Neuronal stem cell (in vitro differentiated cells): ENCODE measurements around the gene DUSP10.

Experiments
- DNase-seq: peaks from one replicate; pipeline ENCODE4 v3.0.0-alpha.2; 2013; ENCODE audit warnings: low spot score
- H2AFZ ChIP-seq: one replicate; pipeline ENCODE4 v1.6.1; 2013; ENCODE audit warnings: mild to moderate bottlenecking, low read length, inconsistent platforms
- H2AK5ac ChIP-seq: 2 replicates; pipeline ENCODE4 v1.6.1; 2013; ENCODE audit warnings: low read depth, mild to moderate bottlenecking, inconsistent platforms, low read length, moderate library complexity, mixed read lengths
- H2BK120ac ChIP-seq: 2 replicates; pipeline ENCODE4 v1.6.1; 2013; ENCODE audit warnings: low read depth, mild to moderate bottlenecking, inconsistent platforms, low read length, moderate library complexity, mixed read lengths
- H2BK12ac ChIP-seq: one replicate; pipeline ENCODE4 v1.6.1; 2013; ENCODE audit warnings: low read length, inconsistent platforms
- H2BK15ac ChIP-seq: 2 replicates; pipeline ENCODE4 v1.6.1; 2013; ENCODE audit warnings: mild to moderate bottlenecking, low read length, inconsistent platforms, mixed read lengths
- H2BK5ac ChIP-seq: one replicate; pipeline ENCODE4 v1.6.1; 2013; ENCODE audit warnings: inconsistent platforms, mild to moderate bottlenecking, low read length, moderate library complexity
- H3K14ac ChIP-seq: one replicate; pipeline ENCODE4 v1.6.1; 2013; ENCODE audit warnings: low read length, inconsistent platforms
- H3K18ac ChIP-seq: 2 replicates; pipeline ENCODE4 v1.6.1; 2013; ENCODE audit warnings: low read length, inconsistent platforms
- H3K23ac ChIP-seq: 2 replicates; pipeline ENCODE4 v1.6.1; 2013; ENCODE audit warnings: low read depth, mild to moderate bottlenecking, mixed read lengths, low read length, inconsistent platforms; ENCODE audit not compliant: poor library complexity
- H3K27ac ChIP-seq: replicated peaks from 3 replicates; pipeline ENCODE4 v1.5.1; 2013; ENCODE audit warnings: low read length, inconsistent platforms
- H3K27me3 ChIP-seq, 3 experiments: 2 replicates each; pipeline ENCODE4 v1.6.1; 2013; ENCODE audit warnings: low read length in 3 of 3, mild to moderate bottlenecking in 2 of 3, inconsistent platforms in 1 of 3, low read depth in 1 of 3, mixed read lengths in 1 of 3, moderate library complexity in 1 of 3; ENCODE audit not compliant: control insufficient read depth in 3 of 3, insufficient read depth in 3 of 3
- H3K36me3 ChIP-seq, 2 donors: replicated peaks in 1 of 2; 2 replicates each; pipeline ENCODE4 v1.6.1; 2013; ENCODE audit warnings: low read length in 2 of 2; ENCODE audit not compliant: control insufficient read depth in 2 of 2, insufficient read depth in 2 of 2
- H3K4ac ChIP-seq: 2 replicates; pipeline ENCODE4 v1.6.1; 2013; ENCODE audit warnings: inconsistent platforms, mild to moderate bottlenecking, low read length, moderate library complexity
- H3K4me1 ChIP-seq, 2 donors: 1 replicate in 1 of 2; 2 replicates in 1 of 2; pipeline ENCODE4 v1.6.1; 2013; ENCODE audit warnings: low read length in 2 of 2, low read depth in 1 of 2; ENCODE audit not compliant: control insufficient read depth in 2 of 2, insufficient read depth in 1 of 2
- H3K4me2 ChIP-seq: one replicate; pipeline ENCODE4 v1.6.1; 2013; ENCODE audit warnings: mild to moderate bottlenecking, low read length, inconsistent platforms; ENCODE audit not compliant: insufficient read depth, poor library complexity, severe bottlenecking
- H3K4me3 ChIP-seq, 2 donors: 2 replicates each; pipeline ENCODE4 v1.5.1; 2013; ENCODE audit warnings: low read length in 2 of 2, mild to moderate bottlenecking in 2 of 2, inconsistent platforms in 1 of 2, moderate library complexity in 1 of 2
- H3K79me1 ChIP-seq: one replicate; pipeline ENCODE4 v1.6.1; 2013; ENCODE audit warnings: low read depth, mild to moderate bottlenecking, inconsistent platforms, low read length, moderate library complexity
- H3K9ac ChIP-seq: one replicate; pipeline ENCODE4 v1.6.1; 2013; ENCODE audit warnings: mild to moderate bottlenecking, low read depth, low read length, inconsistent platforms; ENCODE audit not compliant: poor library complexity
- H3K9me3 ChIP-seq, 2 donors: replicated peaks in 1 of 2; 2 replicates each; pipeline versions ENCODE3 to v1.6.1; 2013; ENCODE audit warnings: low read length in 2 of 2, mild to moderate bottlenecking in 2 of 2, inconsistent platforms in 1 of 2, low read depth in 1 of 2, mixed read lengths in 1 of 2, moderate library complexity in 1 of 2; ENCODE audit not compliant: control insufficient read depth in 2 of 2, insufficient read depth in 1 of 2
- H4K8ac ChIP-seq: one replicate; pipeline ENCODE4 v1.6.1; 2013; ENCODE audit warnings: low read depth, mild to moderate bottlenecking, inconsistent platforms, low read length, moderate library complexity
- H4K91ac ChIP-seq: one replicate; pipeline ENCODE4 v1.6.1; 2013; ENCODE audit warnings: low read length, low read depth, mild to moderate bottlenecking, inconsistent platforms; ENCODE audit not compliant: poor library complexity
- WGBS, 2 donors: extraction: QIAGEN DNeasy Blood & Tissue Kit; methylation state at CpG; one replicate each; pipeline ENCODE4 v1.1.7; 2013; ENCODE audit warnings: missing lambda C conversion rate in 2 of 2, mixed read lengths in 1 of 2; ENCODE audit not compliant: insufficient read length in 2 of 2, insufficient replicate concordance in 1 of 2; ENCODE audit errors: extremely low coverage in 2 of 2; 5-methylcytosine and 5-hydroxymethylcytosine counted together

Gene DUSP10

DNA sequence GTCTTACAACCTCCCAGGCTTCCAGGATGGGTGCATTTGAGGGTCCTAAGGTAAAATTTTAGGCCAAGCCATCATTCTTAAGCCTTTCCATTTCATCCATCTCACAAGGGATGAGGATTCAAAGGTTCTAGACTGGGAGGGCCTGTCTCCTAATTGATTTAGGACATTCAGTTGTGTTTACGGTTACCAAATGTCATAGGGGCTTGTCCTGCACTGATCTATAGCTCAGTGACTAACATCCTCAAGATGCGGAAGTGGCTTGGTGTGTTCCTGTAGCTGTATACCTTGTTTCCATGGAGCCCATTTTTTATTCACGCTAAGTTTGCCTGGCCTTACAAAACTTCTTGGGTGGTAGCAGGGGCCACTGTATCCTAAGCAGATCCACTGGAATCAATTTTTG, 52.8 kb downstream of the DUSP10 start:
- H3K14ac ChIP-seq: no peak overlapping the region
- DNase-seq: no peak
- WGBS, 2 donors: no CpG with 5 or more reads among the region's 3 CpGs

DNA sequence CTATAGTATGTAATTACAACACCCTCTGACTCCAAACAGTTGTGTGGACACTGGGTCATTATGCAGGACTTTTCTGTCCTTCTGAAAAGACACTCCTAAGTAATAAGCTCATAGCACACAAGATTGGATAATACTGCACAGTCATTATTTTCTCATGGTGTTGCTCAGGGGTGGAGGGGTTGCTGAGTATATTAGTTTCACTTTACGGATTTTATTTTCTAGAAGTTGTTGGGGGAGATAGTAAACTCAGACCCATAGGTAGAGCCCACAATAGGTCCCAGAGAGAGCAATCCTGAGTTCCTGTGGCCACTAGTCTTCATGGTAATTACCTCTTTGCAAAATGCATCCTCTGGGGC, 53.4 kb downstream of the DUSP10 start:
- no peaks in the 10 kb centered on the region for H3K36me3 ChIP-seq
- DNase-seq: no peak
- no peaks in the 10 kb centered on the region for H3K9me3 ChIP-seq
- H2AFZ ChIP-seq: no peak overlapping the region
- H3K23ac ChIP-seq: no peak overlapping the region
- H2BK12ac ChIP-seq: no peak overlapping the region
- H3K27ac ChIP-seq: no peak overlapping the region
- no peaks in the 10 kb centered on the region for H3K79me1 ChIP-seq
- H3K9ac ChIP-seq: no peak overlapping the region
- no peak overlapping the region for H3K4me3 ChIP-seq
- H3K4me2 ChIP-seq: no peak overlapping the region
- no peak overlapping the region for H2BK5ac ChIP-seq
- no peak overlapping the region for H2AK5ac ChIP-seq
- no peak overlapping the region for H3K14ac ChIP-seq
- WGBS, 2 donors: no CpG with 5 or more reads among the region's 1 CpG
- H4K91ac ChIP-seq: no peak overlapping the region
- no peak overlapping the region for H2BK120ac ChIP-seq
- no peak overlapping the region for H2BK15ac ChIP-seq
- no peak overlapping the region for H4K8ac ChIP-seq
- no peaks in the 10 kb centered on the region for H3K4me1 ChIP-seq
- no peaks in the 10 kb centered on the region for H3K27me3 ChIP-seq
- no peak overlapping the region for H3K18ac ChIP-seq
- no peak overlapping the region for H3K4ac ChIP-seq

More for the DNA sequence above, 52.8 kb downstream of the DUSP10 start:
- Histone ChIP-seq H2BK15ac (no peak overlapping the region), H2AFZ (no peak overlapping the region), H3K18ac (no peak overlapping the region), H2BK12ac (no peak overlapping the region), H2BK120ac (no peak overlapping the region), H3K79me1 (no peaks in the 10 kb centered on the region), H3K4me1 (no peaks in the 10 kb centered on the region), H3K4ac (no peak overlapping the region), H3K4me2 (no peak overlapping the region), H3K36me3 (no peaks in the 10 kb centered on the region), H3K9ac (no peak overlapping the region), H2BK5ac (no peak overlapping the region), H3K23ac (no peak overlapping the region), H3K27ac (no peak overlapping the region), H3K4me3 (no peak overlapping the region), H4K91ac (no peak overlapping the region), H3K27me3 (no peaks in the 10 kb centered on the region), H2AK5ac (no peak overlapping the region), H3K9me3 (no peaks in the 10 kb centered on the region), H4K8ac (no peak overlapping the region)

DNA sequence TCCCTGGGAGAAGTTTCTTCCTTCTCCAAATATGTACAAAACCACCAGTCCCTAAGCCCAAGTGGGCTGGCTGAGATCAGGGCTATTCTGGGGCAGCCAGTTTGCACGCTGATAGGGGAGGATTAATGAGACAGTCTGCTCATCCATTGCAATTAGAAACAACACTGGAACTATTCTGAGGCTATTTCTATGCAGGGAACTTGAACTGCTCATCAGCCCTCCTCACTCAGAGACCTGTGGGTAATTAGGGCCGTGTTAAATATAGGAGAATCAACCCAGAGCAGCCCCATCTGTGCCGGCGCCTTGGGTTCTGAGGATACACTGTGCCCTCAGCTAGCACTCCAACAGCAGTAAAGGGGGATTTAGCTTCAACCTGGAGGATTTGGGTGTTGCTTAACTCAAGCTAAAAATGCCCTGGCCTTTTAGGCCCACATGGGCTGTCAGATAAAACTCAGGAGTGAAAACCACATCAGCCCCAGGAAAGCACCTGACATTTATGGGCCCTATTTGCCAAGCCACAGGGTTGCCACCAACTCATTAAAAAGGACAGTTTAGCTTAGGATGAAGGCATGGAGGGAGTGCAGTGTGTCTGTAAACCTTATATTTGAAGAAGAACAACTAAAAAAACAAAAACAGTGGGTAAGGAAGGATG, 53.9 kb downstream of the DUSP10 start:
- Histone ChIP-seq H4K8ac (no peak overlapping the region), H3K9ac (no peak overlapping the region), H3K4me2 (no peak overlapping the region), H3K4me1 (no peaks in the 10 kb centered on the region), H2BK12ac (no peak overlapping the region), H3K27ac (no peak overlapping the region), H3K23ac (no peak overlapping the region), H3K4me3 (no peak overlapping the region), H3K14ac (no peak overlapping the region), H2BK5ac (no peak overlapping the region), H3K9me3 (no peaks in the 10 kb centered on the region), H3K4ac (no peak overlapping the region), H2AFZ (no peak overlapping the region), H3K79me1 (no peaks in the 10 kb centered on the region), H4K91ac (no peak overlapping the region), H3K18ac (no peak overlapping the region), H3K27me3 (no peaks in the 10 kb centered on the region), H2BK15ac (no peak overlapping the region), H2AK5ac (no peak overlapping the region), H3K36me3 (no peaks in the 10 kb centered on the region), H2BK120ac (no peak overlapping the region)
- DNase-seq: no peak
- no CpG with 5 or more reads among the region's 4 CpGs for WGBS, 2 donors

DNA sequence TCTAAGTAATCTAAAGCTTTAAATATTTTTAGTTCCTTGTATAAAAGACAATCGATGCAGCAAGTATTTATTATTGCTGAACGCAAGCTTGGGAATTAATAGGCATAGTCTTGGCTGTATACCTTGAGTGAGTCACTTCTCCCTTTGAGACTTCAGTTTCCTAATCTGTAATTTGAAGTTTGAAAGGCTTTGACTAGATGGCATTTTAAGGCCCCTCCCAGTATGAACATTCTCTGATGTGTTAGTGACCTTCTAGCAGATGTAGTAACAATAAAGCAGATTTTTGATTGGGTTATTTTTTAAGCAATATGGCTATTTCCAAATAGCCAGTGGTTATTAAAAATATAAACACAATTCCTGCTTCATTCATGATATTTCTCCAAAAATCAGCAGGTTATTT, 58.2 kb downstream of the DUSP10 start:
- Histone ChIP-seq H2BK120ac (no peak overlapping the region), H2AK5ac (no peak overlapping the region), H3K36me3 (no peaks in the 10 kb centered on the region), H3K14ac (no peak overlapping the region), H2BK5ac (no peak overlapping the region), H3K18ac (no peak overlapping the region), H4K8ac (no peak overlapping the region), H3K79me1 (no peaks in the 10 kb centered on the region), H3K27ac (no peak overlapping the region), H2BK15ac (no peak overlapping the region), H3K23ac (no peak overlapping the region), H3K9ac (no peak overlapping the region), H2BK12ac (no peak overlapping the region), H3K27me3 (no peaks in the 10 kb centered on the region), H4K91ac (no peak overlapping the region), H3K4me2 (no peak overlapping the region), H3K4me3 (no peak overlapping the region), H3K4ac (no peak overlapping the region), H3K4me1 (no peaks in the 10 kb centered on the region), H2AFZ (no peak overlapping the region), H3K9me3 (no peaks in the 10 kb centered on the region)
- no CpG with 5 or more reads among the region's 2 CpGs for WGBS, 2 donors
- no peak for DNase-seq
